Measurements from ENCODE around the gene TUBB.

Gene TUBB

GRCh38 chr6:30687659-30688431 is 32.3 kb upstream of the TUBB start:
- no peak for DNase-seq (ENCODE audit: low read depth in 2 of 2)

- no peak for DNase-seq (ENCODE audit: low read depth in 2 of 2)
Measured at GRCh38 chr6:30688569-30688968, 31.6 kb upstream of the TUBB start.

- DNase-seq (ENCODE audit: low read depth in 2 of 2): no peak
Measured at GRCh38 chr6:30689022-30689865, 30.9 kb upstream of the TUBB start.

GRCh38 chr6:30689985-30690384 is 30.2 kb upstream of the TUBB start:
- DNase-seq (ENCODE audit: low read depth in 2 of 2): no peak

GRCh38 chr6:30690403-30691207 is 29.5 kb upstream of the TUBB start, which contains the start of gene NRM:
TSS of gene NRM (minus strand) at chr6:30690984. CDS start at chr6:30690974, 10 bp downstream.
- peak; percentile 64 to 71 for DNase-seq (ENCODE audit: low read depth in 2 of 2)

GRCh38 chr6:30691208-30691847 is 28.8 kb upstream of the TUBB start:
- no peak for DNase-seq (ENCODE audit: low read depth in 2 of 2)

- DNase-seq (ENCODE audit: low read depth in 2 of 2): no peak
Measured at GRCh38 chr6:30696432-30696831, 23.7 kb upstream of the TUBB start.

- DNase-seq (ENCODE audit: low read depth in 2 of 2): no peak
Measured at GRCh38 chr6:30700340-30700739, 19.8 kb upstream of the TUBB start.

GRCh38 chr6:30703011-30703410 is 17.1 kb upstream of the TUBB start:
- DNase-seq (ENCODE audit: low read depth in 2 of 2): no peak

GRCh38 chr6:30703821-30704220 is 16.3 kb upstream of the TUBB start:
- DNase-seq (ENCODE audit: low read depth in 2 of 2): no peak

- no peak for DNase-seq (ENCODE audit: low read depth in 2 of 2)
Measured at GRCh38 chr6:30705620-30706019, 14.5 kb upstream of the TUBB start.

- DNase-seq (ENCODE audit: low read depth in 2 of 2): no peak
Measured at GRCh38 chr6:30707281-30707850, 12.8 kb upstream of the TUBB start.

- DNase-seq (ENCODE audit: low read depth in 2 of 2): no peak
Measured at GRCh38 chr6:30709101-30709868, 10.9 kb upstream of the TUBB start.

GRCh38 chr6:30711758-30712380 is 8.3 kb upstream of the TUBB start:
- no peak for DNase-seq (ENCODE audit: low read depth in 2 of 2)

GRCh38 chr6:30712441-30712945 is 7.7 kb upstream of the TUBB start:
- no peak for DNase-seq (ENCODE audit: low read depth in 2 of 2)

- DNase-seq (ENCODE audit: low read depth in 2 of 2): no peak
Measured at GRCh38 chr6:30714263-30714662, 5.9 kb upstream of the TUBB start.

GRCh38 chr6:30716879-30717128 is 3.3 kb upstream of the TUBB start:
- DNase-seq (ENCODE audit: low read depth in 2 of 2): no peak

- DNase-seq (ENCODE audit: low read depth in 2 of 2): peak; percentile 99 to 100
Measured at GRCh38 chr6:30717129-30717844, 2.9 kb upstream of the TUBB start, which contains the start of gene MDC1. TSS of gene MDC1 (minus strand) at chr6:30717281. CDS start at chr6:30715175, 2,106 bp downstream.
